Vagina (tissue), 2 donors: ENCODE data around the gene ATF7IP2. TPM values are rescaled to one million over a fixed set of nuclear protein-coding genes. Genes with fewer than 3 reads are reported as not detected.
"Not testable (repeated sequence)": the region's sequence is repeated elsewhere in the genome, so short reads cannot be mapped to it uniquely, and the experiment has no call there.

Experiments
- DNase-seq, 2 donors: peaks; one replicate each; pipeline ENCODE4 v3.0.0-alpha.2; 2017; ENCODE audit errors: extremely low spot score in 2 of 2
- H3K27ac ChIP-seq: fragments of 200-600 bp; sonication (generic); one replicate; pipeline ENCODE4 v1.5.1; 2019
- H3K27me3 ChIP-seq: fragments of 200-600 bp; sonication (generic); one replicate; pipeline ENCODE4 v1.5.1; 2019
- H3K36me3 ChIP-seq, 2 donors: fragments of 200-600 bp; sonication (generic); one replicate each; pipeline ENCODE4 v1.5.1; 2017 to 2019
- H3K4me1 ChIP-seq: fragments of 200-600 bp; sonication (generic); one replicate; pipeline ENCODE4 v1.5.1; 2019
- H3K4me3 ChIP-seq, 2 donors: fragments of 200-600 bp; sonication (generic); 1 replicate in 1 of 2; 2 replicates in 1 of 2; pipeline ENCODE4 v1.5.1; 2016 to 2019
- H3K9me3 ChIP-seq: fragments of 200-600 bp; sonication (generic); one replicate; pipeline ENCODE4 v1.5.1; 2019
- CTCF ChIP-seq, 3 experiments: fragments of 450-650 bp in 2 of 3; fragments of 200-600 bp in 1 of 3; sonication (generic) in 1 of 3; IDR thresholded peaks; one replicate each; pipeline ENCODE4 v1.5.1; 2017 to 2019; ENCODE audit warnings: antibody characterized with exemption in 3 of 3, mild to moderate bottlenecking in 2 of 3, moderate library complexity in 2 of 3
- POLR2A ChIP-seq, 2 donors: fragments of 450-650 bp; IDR thresholded peaks; one replicate each; pipeline ENCODE4 v1.6.1; 2017; ENCODE audit warnings: antibody characterized with exemption in 2 of 2, mild to moderate bottlenecking in 2 of 2, moderate library complexity in 2 of 2
- POLR2AphosphoS5 ChIP-seq, 2 donors: sonication (generic); formaldehyde crosslinking; IDR thresholded peaks; one replicate each; pipeline ENCODE4 v1.9.0; 2017; ENCODE audit warnings: antibody characterized with exemption in 2 of 2, mild to moderate bottlenecking in 2 of 2, low read depth in 1 of 2; ENCODE audit not compliant: insufficient read depth in 1 of 2
- intact Hi-C: fragments of 100-400 bp; cut with DNase I; formaldehyde crosslinking; loops from one replicate; pipeline ENCODE4 v1.15.1; 2023
- total RNA-seq: library from RNA; depleted of rRNA; stranded (reverse); fragments of >200 nt; gene quantifications from one replicate; pipeline ENCODE4 v1.2.3, GENCODE V29; 2016

Gene ATF7IP2
- total RNA-seq, 1 donor from 2014 or later: 5.4 TPM

GRCh38 chr16:10500582-10500981, 114.7 kb downstream of the ATF7IP2 start:
- H3K27me3 ChIP-seq: no peaks in the 10 kb centered on the region
- TF ChIP-seq POLR2AphosphoS5 (IDR thresholded peaks at IDR 0.05; ENCODE audit: insufficient read depth in 1 of 2, low read depth in 1 of 2): no peak
- no peak for TF ChIP-seq CTCF (IDR thresholded peaks at IDR 0.05)
- TF ChIP-seq POLR2A (IDR thresholded peaks at IDR 0.05): no peak
- H3K4me1 ChIP-seq: no peaks in the 10 kb centered on the region
- intact Hi-C loops: loop anchor here (10.0 kb wide), 1 partner anchor 246 kb away; no protein-coding TSS in a partner anchor
- no peaks in the 10 kb centered on the region for H3K36me3 ChIP-seq
- H3K27ac ChIP-seq: no peak overlapping the region
- no peaks in the 10 kb centered on the region for H3K9me3 ChIP-seq
- no peak overlapping the region for H3K4me3 ChIP-seq
- no peak for DNase-seq

GRCh38 chr16:10501016-10501607, 115.3 kb downstream of the ATF7IP2 start:
- DNase-seq: no peak
- H3K27me3 ChIP-seq: no peaks in the 10 kb centered on the region
- no peaks in the 10 kb centered on the region for H3K9me3 ChIP-seq
- H3K4me3 ChIP-seq: no peak overlapping the region
- intact Hi-C loops: loop anchor here (10.0 kb wide), 1 partner anchor 246 kb away; no protein-coding TSS in a partner anchor
- H3K36me3 ChIP-seq: no peaks in the 10 kb centered on the region
- no peak overlapping the region for H3K27ac ChIP-seq
- H3K4me1 ChIP-seq: no peaks in the 10 kb centered on the region
- TF ChIP-seq CTCF (IDR thresholded peaks at IDR 0.05): no peak
- TF ChIP-seq POLR2A (IDR thresholded peaks at IDR 0.05): no peak
- TF ChIP-seq POLR2AphosphoS5 (IDR thresholded peaks at IDR 0.05; ENCODE audit: insufficient read depth in 1 of 2, low read depth in 1 of 2): no peak

GRCh38 chr16:10502776-10503175, 116.9 kb downstream of the ATF7IP2 start:
- H3K27ac ChIP-seq: no peak overlapping the region
- no peaks in the 10 kb centered on the region for H3K36me3 ChIP-seq
- no peak for DNase-seq
- no peaks in the 10 kb centered on the region for H3K27me3 ChIP-seq
- no peaks in the 10 kb centered on the region for H3K4me1 ChIP-seq
- TF ChIP-seq POLR2A (IDR thresholded peaks at IDR 0.05): no peak
- no peak for TF ChIP-seq POLR2AphosphoS5 (IDR thresholded peaks at IDR 0.05; ENCODE audit: insufficient read depth in 1 of 2, low read depth in 1 of 2)
- no peak for TF ChIP-seq CTCF (IDR thresholded peaks at IDR 0.05)
- H3K4me3 ChIP-seq: no peak overlapping the region
- H3K9me3 ChIP-seq: no peaks in the 10 kb centered on the region
- intact Hi-C loops: loop anchor here (10.0 kb wide), 1 partner anchor 248 kb away; no protein-coding TSS in a partner anchor

GRCh38 chr16:10504404-10504885, 118.6 kb downstream of the ATF7IP2 start:
- Histone ChIP-seq H3K27ac (no peak overlapping the region), H3K4me1 (no peaks in the 10 kb centered on the region), H3K36me3 (no peaks in the 10 kb centered on the region), H3K9me3 (no peaks in the 10 kb centered on the region), H3K27me3 (no peaks in the 10 kb centered on the region), H3K4me3 (no peak overlapping the region)
- no peak for TF ChIP-seq CTCF (IDR thresholded peaks at IDR 0.05)
- TF ChIP-seq POLR2A (IDR thresholded peaks at IDR 0.05): no peak
- TF ChIP-seq POLR2AphosphoS5 (IDR thresholded peaks at IDR 0.05; ENCODE audit: insufficient read depth in 1 of 2, low read depth in 1 of 2): no peak
- DNase-seq: no peak
- intact Hi-C loops: loop anchor here (10.0 kb wide), 1 partner anchor 250 kb away; no protein-coding TSS in a partner anchor

- H3K9me3 ChIP-seq, H3K4me1 ChIP-seq, H3K36me3 ChIP-seq, DNase-seq, H3K27me3 ChIP-seq, H3K4me3 ChIP-seq, H3K27ac ChIP-seq: not testable (repeated sequence)
- intact Hi-C loops: loop anchor here (10.0 kb wide), 1 partner anchor 250 kb away; no protein-coding TSS in a partner anchor
These were observed 119.4 kb downstream of the ATF7IP2 start for GRCh38 chr16:10505286-10505685.
